GM19463 (cell line): ENCODE results near the gene ZNF239.
"Not testable (repeated sequence)": the region's sequence is repeated elsewhere in the genome, so short reads cannot be mapped to it uniquely, and the experiment has no call there.

Experiments
- ATAC-seq: cut with Tn5 transposase; IDR thresholded peaks from one replicate; pipeline ENCODE4 v1.9.1; 2021; ENCODE audit warnings: mild to moderate bottlenecking, moderate library complexity; ENCODE audit not compliant: unreplicated experiment

Gene ZNF239

GRCh38 chr10:43584051-43584450 is 9.6 kb upstream of the ZNF239 start:
- no peak for ATAC-seq

- no peak for ATAC-seq
These were observed 2.2 kb upstream of the ZNF239 start for GRCh38 chr10:43576580-43576979.

- ATAC-seq = no peak
These were observed 1.6 kb upstream of the ZNF239 start for GRCh38 chr10:43576062-43576461.

GRCh38 chr10:43574906-43575305 is 490 bp upstream of the ZNF239 start:
- ATAC-seq = no peak

GRCh38 chr10:43573250-43574000 is 991 bp downstream of the ZNF239 start:
- no peak for ATAC-seq

GRCh38 chr10:43570971-43571370 is 3.4 kb downstream of the ZNF239 start:
- no peak for ATAC-seq

- ATAC-seq = no peak
These were observed 4.7 kb downstream of the ZNF239 start for GRCh38 chr10:43569681-43570080.

GRCh38 chr10:43557214-43557613 is 17.2 kb downstream of the ZNF239 start:
- ATAC-seq = no peak

- ATAC-seq = not testable (repeated sequence)
These were observed 30.7 kb downstream of the ZNF239 start for GRCh38 chr10:43543746-43544145.

- ATAC-seq = no peak
These were observed 49.8 kb downstream of the ZNF239 start for GRCh38 chr10:43524434-43525247.
